Kidney epithelial cell (primary cell): ENCODE data around the gene MOB2. TPM values are rescaled to one million over a fixed set of nuclear protein-coding genes. Genes with fewer than 3 reads are reported as not detected.

Source experiments
- DNase-seq: peaks from one replicate; pipeline ENCODE4 v3.0.0-alpha.2; 2010; ENCODE audit warnings: low read depth
- H3K27me3 ChIP-seq: 2 replicates; pipeline ENCODE4 v1.6.0; 2011; ENCODE audit warnings: low read length; ENCODE audit not compliant: control insufficient read depth, insufficient read depth
- H3K36me3 ChIP-seq: 2 replicates; pipeline ENCODE4 v1.5.1; 2011; ENCODE audit warnings: low read length; ENCODE audit not compliant: control insufficient read depth, insufficient read depth
- H3K4me3 ChIP-seq: 2 replicates; pipeline ENCODE4 v1.5.1; 2011; ENCODE audit warnings: low read depth, mild to moderate bottlenecking, control low read depth, low read length
- total RNA-seq: library from RNA; depleted of rRNA; stranded (reverse); fragments of >200 nt; gene quantifications from 2 replicates; pipeline ENCODE4 v1.2.3, GENCODE V29; 2015
- TF ChIP-seq, protein P1 (sequence below): IDR thresholded peaks from 2 replicates; pipeline ENCODE4 v1.5.1; 2011; ENCODE audit warnings: mild to moderate bottlenecking, moderate library complexity, low read length, control low read depth, inconsistent platforms; ENCODE audit not compliant: insufficient read depth, poor library complexity, severe bottlenecking

The MOB2 gene
- total RNA-seq, 1 donor from 2014 or later = 18.1 TPM

DNA sequence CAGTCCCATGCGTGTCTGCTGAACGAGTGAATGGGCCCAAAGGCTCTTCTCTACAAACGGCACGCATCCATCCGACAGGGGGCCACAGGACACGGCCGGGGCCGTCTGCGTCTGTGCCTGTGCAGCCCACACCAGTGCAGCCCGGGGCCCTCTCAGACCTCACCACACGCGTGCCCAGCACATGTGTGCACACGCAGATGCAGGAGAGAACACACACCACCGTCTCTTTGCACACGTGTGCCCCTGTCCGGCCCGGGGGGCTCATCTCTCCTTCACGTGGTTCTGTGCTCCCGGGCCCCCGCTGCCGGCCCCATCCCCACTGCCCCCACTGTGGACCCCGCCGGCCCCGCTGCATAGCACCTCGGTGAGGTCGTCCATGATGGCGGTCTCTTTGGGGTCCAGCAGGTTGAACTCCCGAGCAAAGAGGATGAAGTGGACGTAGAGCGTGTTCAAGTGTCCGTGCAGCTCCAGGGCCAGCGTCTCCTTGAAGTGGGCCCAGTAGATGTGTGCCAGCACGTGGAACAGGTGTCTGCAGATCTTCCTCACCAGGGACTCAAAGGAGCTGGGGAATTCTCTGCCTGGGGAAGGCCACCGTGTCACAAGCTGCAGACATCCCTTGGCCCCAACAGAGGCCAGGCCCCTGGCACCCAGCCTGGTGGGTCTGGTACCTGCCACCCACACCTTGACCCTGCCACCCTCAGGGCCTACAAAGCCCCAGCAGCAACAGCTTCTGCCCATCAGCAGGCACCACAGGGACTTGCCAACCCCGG is 16.5 kb downstream of the MOB2 start:
- TF ChIP-seq, protein P1, sequence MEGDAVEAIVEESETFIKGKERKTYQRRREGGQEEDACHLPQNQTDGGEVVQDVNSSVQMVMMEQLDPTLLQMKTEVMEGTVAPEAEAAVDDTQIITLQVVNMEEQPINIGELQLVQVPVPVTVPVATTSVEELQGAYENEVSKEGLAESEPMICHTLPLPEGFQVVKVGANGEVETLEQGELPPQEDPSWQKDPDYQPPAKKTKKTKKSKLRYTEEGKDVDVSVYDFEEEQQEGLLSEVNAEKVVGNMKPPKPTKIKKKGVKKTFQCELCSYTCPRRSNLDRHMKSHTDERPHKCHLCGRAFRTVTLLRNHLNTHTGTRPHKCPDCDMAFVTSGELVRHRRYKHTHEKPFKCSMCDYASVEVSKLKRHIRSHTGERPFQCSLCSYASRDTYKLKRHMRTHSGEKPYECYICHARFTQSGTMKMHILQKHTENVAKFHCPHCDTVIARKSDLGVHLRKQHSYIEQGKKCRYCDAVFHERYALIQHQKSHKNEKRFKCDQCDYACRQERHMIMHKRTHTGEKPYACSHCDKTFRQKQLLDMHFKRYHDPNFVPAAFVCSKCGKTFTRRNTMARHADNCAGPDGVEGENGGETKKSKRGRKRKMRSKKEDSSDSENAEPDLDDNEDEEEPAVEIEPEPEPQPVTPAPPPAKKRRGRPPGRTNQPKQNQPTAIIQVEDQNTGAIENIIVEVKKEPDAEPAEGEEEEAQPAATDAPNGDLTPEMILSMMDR = no peak
- no peak for DNase-seq
- Histone ChIP-seq H3K27me3 (no peaks in the 10 kb centered on the region), H3K36me3 (no peaks in the 10 kb centered on the region), H3K4me3 (no peak overlapping the region)

GRCh38 chr11:1469287-1469910 is 17.2 kb downstream of the MOB2 start:
- no peak for DNase-seq
- Histone ChIP-seq H3K27me3 (no peaks in the 10 kb centered on the region), H3K4me3 (no peak overlapping the region), H3K36me3 (no peaks in the 10 kb centered on the region)
- TF ChIP-seq, protein P1 = no peak

GRCh38 chr11:1468473-1469066 is 18.0 kb downstream of the MOB2 start:
- TF ChIP-seq, protein P1 = no peak
- DNase-seq = no peak

GRCh38 chr11:1468002-1468401 is 18.6 kb downstream of the MOB2 start:
- Histone ChIP-seq H3K4me3 (no peak overlapping the region), H3K27me3 (no peaks in the 10 kb centered on the region), H3K36me3 (no peaks in the 10 kb centered on the region)
- TF ChIP-seq, protein P1 = no peak
- no peak for DNase-seq

More at GRCh38 chr11:1468473-1469066, 18.0 kb downstream of the MOB2 start:
- Histone ChIP-seq H3K4me3 (no peak overlapping the region), H3K36me3 (no peaks in the 10 kb centered on the region), H3K27me3 (no peaks in the 10 kb centered on the region)

GRCh38 chr11:1467270-1467669 is 19.3 kb downstream of the MOB2 start:
- TF ChIP-seq, protein P1 = no peak
- no peaks in the 10 kb centered on the region for H3K27me3 ChIP-seq
- H3K4me3 ChIP-seq = no peak overlapping the region
- DNase-seq = no peak
- no peaks in the 10 kb centered on the region for H3K36me3 ChIP-seq

- Histone ChIP-seq H3K36me3 (no peaks in the 10 kb centered on the region), H3K4me3 (no peak overlapping the region), H3K27me3 (peaks cover 4% of the 10 kb centered on the region)
- TF ChIP-seq, protein P1 = no peak
- no peak for DNase-seq
Observed at GRCh38 chr11:1466784-1467183, 19.8 kb downstream of the MOB2 start.
